HG02981 (cell line): ENCODE measurements around the gene FGD2.
A peak's percentile ranks its signal among the peaks of the same experiment; 100 is the strongest.
"Not testable (repeated sequence)": the region's sequence is repeated elsewhere in the genome, so short reads cannot be mapped to it uniquely, and the experiment has no call there.

Experiments
- ATAC-seq: cut with Tn5 transposase; IDR thresholded peaks from one replicate; pipeline ENCODE4 v1.9.1; 2021; ENCODE audit warnings: mild to moderate bottlenecking, moderate library complexity; ENCODE audit not compliant: unreplicated experiment

FGD2 gene

DNA sequence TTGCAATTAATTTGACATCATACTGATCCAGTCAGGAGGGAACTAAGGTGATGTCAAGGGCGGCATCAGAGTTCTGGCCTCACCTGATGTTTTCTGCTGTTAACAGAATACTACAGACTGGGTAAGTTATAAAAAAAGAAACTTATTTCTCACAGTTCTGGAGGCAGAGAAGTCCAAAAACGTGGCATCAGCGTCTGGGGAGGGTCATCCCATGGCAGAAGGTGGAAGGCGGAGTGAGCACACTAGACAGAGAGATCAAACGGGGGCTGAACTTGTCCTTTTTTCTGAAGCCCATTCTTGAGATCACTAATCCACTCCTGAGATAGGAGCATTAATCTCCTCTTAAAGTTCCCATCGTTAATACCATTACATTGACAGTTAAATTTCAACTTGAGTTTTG is 16.2 kb upstream of the FGD2 start:
- ATAC-seq: no peak

DNA sequence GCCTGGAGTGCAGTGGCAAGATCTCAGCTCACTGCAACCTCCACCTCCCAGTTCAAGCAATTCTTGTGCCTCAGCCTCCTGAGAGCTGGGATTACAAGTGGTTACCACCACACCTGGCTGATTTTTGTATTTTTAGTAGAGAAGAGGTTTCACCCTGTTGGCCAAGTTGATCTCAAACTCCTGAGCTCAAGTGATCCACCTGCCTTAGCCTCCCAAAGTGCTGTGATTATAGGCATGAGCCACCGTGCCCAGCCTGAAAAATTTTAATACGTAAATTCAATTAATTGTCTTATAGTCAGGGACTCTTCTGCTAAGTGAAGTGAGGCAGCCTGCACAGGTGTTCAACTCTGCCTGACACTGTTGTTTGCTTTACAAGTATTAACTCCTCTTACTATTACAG is 15.1 kb upstream of the FGD2 start:
- ATAC-seq: not testable (repeated sequence)

DNA sequence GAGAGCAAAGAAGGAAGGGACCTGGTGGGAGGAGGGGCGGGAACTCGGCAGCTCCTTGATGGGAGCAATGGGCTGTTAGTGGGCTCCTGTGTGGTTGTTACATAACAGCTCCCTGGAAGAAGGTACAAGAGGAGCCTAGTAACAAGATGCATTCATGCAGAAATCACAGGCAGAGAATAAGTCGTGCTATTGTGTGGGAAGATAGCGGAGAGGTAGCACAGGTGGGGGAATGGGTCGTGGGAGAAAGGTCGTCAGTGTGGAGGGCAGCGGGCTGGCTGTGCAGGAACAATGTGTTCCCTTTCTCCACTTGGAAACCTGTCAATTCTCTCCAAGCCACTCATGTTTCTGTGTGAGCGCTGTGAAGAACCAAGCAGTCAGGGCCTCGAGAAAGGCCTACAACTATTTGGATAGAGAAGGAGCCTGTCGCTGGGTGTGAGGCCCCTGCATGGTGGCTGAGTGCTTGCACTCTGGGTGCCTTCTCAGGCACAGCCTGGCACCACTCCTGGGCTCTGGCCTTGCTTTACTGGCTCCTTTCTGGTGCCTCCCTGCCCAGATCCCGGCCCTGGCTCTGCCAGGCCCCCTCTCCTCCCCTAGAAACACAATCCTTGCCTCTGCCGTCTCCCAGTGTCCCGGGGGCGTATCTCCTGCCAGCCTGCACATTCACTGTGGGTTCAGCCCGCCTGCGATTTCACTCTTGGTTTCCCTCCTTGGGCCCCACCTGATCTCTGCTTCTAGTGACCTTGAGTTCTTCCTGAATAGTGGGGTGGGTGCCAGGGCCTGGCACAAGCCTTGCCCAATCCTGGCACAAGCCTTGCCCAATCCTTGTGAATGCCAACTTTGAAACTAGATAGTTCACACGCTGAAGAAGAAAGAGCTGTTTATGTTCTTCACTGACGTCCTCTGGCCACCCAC is 7.4 kb upstream of the FGD2 start:
- ATAC-seq: no peak

DNA sequence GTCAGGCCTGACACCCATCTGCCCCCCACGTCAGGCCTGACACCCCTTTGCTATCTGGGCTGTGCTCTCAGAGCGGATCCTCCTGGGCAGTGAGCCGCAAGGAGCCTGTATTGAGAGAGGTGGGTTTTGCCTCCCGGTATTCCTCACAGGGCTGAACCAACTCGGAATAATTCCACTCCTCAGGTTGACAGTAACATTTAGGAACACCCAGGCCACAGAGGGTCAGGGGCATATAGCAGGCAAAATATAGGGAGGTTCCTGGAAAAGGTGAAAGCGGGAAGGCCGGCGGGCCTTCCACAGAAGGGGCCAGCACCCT is 6.8 kb upstream of the FGD2 start:
- no peak for ATAC-seq

DNA sequence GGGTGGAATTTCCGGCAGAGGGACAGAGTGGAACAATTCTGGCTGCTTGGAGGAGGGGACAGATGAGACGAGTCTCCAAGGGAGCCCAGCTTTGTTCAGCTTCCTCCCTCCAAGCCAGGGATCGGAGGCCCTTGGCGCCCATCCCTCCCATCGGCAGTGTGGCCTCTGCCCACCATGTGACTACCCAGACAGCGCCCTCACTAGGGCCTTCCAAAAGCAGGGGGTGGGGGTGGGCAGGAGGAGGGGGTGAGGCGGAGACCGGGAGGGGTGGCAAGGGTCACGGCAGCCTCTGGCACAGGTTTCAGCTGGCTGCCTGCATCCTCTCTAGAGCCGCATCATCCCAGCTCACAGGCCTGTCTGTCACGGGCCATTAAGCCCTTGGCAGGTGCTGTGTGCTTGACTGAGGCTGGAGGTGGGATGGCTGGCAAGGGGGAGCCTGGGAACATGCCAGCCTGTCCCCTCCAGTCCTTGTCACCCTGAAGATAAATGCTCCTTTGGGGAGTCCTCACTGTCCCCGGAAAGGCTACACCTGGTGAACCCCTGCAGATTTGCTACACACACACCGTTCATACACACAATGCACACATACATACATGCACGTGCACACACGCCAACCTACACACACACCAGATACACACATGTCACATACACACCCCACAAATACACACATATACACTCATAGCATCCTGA is 6.2 kb upstream of the FGD2 start:
- ATAC-seq: no peak

DNA sequence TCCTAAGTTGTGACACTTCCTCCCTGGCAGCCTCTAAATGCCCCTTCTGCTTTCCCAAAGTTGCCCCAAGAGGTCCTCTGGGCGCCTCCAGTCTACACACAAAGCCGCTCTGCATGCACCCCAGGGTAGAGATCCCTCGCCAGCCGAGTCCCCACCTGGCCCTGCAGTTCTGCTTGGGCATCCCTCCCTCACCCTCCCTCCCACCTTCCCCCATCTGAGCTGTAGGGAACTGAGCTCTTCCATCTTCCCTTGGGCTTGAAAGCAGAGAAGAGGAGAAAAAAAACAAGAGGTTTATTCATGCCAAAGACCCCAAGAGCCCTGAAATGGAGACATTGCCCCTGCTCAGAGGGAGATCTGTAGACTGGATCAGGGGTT is 5.7 kb upstream of the FGD2 start:
- ATAC-seq: no peak

DNA sequence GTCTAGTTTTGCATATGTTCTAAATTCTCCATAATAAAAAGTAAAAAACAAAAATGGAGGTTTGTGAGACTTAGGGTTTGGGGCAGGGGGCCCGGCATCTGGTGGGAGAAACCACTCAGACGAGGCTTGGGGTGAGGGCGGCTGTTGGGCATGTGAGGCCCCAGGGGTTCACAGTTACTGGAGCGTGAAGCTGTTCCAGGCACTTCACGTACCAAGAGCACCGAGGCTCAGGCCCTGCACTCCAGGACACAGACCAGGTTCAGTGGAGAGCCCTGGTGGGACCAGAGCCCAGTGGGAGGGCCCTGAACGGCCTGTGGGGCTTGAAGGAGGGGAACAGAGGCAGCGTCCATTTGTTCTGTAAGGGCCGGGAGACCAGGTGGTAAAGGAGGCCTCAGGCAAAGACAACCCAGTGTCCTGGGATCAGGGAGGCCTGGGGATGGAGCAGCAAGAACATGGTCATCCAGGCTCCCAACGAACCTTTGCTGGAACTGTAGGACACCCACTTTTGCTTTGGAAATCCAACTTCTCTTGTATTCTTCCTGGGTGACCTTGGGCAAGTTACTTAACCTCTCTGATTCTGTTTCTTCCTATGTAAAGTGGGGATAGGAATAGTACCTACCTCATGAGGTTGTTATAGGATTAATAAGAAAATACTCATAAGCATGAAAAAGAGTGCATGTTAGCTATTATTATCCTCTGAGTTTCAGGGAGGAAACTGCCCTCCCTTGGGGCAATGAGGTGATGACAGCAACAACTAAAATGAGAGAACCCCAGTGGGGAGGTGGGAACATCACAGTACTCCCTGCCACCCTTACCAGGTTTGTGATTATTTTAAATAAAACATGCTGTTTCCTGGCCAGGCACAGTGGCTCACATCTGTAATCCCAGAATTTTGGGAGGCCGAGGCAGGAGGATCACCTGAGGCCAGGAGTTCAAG is 1.1 kb upstream of the FGD2 start:
- no peak for ATAC-seq

DNA sequence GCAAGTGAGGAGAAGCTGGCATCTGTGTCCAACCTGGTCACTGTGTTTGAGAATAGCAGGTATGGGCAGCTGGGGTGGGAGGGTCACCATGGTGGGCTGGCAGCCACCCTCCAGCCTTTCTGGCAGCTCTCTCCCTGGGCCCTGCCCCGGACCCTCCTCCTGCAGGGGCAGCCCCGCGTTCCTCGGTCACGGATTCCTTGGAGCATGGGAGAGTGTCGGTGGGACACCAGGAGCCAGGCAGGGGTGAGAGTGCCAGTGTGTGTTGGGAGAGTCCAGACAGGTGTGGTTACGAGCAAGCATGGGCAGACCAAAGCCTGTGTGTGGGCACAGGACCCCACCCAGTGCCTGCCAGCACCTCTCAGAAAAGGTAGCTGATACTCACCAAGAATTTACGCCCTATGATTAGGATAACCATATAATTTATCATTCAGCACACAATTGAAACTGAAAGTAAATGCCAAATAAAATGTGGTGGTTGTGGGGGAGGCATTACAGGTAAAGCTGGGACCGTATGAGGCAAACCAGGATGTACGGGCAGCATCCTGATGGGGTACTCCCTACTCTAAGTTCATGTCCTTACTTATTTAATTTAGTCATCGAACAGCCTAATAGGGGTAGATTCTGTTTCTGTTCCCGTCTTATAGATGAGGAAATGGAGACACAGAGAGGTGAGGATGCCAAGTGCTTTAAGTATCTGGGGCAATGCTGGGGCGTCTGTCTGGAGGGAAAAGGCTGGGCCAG is 542 bp downstream of the FGD2 start:
- ATAC-seq: no peak

DNA sequence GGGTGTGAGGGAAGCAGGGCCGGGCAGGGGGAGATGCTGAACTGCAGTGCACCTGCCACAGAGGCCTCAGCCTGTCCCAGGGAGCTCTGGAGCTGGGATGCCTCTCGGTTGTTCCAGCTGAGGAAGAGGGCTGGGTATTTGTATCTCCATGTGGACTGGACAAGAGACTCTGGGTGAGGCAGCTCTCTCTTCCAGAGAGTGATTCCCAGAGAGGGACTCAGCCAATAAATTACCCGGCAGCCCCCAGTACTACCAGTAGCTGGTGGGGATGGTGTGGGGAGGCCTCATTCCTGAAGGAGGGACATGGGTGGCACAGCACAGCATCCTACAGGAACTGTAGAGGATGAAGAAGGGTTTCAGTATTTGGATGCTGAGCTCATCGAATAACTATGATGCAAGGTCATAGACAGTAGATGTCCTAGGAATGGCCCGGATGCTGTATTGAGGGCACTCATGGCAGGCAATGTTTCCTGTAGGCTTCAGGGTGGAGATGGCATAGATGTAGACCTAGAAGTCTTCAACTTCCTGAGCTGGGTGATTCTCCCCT is 1.4 kb downstream of the FGD2 start:
- no peak for ATAC-seq

DNA sequence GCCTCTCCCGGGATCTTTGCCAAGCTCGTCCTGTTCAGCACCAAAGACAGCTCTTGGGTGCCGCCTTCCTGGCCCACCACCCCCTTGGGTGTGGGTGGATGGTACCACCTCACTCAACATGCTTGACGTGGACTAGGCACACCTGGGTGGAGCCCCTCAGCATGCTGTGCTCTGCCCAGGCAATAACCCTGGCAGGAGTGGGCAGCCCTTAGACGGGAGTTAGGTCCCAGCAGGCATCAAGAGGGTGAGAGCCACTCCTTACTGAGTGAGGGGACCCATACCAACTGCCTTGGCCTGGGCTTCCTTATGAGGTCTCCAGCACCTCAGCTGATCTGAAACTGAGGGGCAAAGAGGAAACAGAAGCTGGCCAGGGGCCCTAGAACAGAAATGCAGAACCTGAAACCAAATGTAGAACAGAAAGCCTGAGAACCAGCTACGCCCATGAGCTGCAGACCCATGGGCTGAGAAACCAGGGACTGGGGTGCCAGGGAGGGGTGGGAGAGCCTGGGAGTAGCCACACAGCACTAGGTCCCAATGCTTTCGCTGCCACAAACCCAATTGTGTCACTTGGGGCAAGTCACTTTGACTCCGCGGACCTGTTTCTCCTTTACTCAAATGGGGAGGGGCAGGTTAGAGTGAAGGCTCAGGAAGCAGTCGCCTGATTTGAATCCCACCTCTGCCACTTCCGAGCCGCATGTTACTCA is 2.0 kb downstream of the FGD2 start:
- ATAC-seq: peak; percentile 31

DNA sequence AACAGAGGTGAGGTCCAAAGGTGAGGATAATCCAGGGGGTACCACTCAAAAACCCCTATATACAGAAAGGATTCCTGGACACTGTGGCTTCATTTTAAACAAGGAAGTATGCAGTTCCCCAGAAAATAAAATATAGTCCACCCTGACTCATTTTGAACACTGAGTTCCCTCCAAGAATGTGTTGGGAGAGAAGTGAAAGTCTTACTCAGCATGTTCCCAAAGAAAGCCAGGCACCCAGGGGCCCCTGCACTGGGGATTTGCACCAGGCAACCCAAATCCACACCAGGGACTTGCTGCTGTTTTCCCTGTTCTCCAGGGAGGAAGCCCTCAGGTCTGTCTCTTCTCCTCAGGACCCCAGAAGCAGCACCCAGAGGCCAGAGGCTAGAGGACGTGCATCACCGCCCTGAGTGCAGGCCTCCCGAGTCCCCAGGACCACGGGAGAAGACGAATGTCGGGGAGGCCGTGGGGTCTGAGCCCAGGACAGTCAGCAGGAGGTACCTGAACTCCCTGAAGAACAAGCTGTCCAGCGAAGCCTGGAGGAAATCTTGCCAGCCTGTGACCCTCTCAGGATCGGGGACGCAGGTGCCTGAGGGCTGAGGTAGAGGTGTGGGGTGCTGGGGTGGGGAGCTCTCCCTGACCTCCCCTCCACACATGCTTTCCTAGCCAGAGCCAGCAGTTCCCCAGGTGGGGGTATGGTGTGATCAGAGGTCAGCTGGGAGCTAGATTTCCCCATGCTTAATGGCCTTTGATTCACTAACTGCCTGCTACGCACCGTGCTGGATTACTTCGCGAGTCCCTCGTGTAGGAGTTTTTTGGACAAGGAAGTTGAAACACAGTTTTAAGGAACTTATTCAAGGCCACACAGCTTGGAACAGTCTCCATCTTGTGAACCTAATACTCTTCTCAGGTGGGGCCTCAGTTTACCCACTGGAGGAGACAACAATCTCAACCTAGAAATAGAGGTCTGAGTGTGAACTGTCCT is 3.3 kb downstream of the FGD2 start:
- no peak for ATAC-seq

DNA sequence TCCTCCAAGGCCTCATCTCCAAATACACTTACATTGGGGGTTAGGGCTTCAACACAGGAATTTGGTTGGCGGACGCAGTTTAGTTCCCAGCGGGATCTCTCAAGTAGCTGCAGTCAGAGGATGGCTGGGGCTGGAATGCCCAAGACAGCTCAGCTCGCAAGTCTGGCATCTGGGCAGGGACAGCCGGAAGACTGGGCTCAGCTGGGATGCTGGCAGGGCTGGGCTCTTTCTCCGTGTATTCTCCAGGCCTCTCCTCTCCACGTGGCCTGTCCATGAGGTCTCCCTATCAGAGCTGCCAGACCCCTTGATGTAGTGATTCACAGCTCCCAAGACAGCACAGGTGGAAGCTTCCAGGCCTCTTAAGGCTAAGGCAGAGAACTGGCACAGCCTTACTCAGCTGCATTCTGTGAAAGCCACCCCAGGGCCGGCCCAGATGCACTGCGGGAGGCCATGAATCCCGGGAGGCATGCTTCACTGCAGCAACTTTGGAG is 5.0 kb downstream of the FGD2 start:
- ATAC-seq: no peak

DNA sequence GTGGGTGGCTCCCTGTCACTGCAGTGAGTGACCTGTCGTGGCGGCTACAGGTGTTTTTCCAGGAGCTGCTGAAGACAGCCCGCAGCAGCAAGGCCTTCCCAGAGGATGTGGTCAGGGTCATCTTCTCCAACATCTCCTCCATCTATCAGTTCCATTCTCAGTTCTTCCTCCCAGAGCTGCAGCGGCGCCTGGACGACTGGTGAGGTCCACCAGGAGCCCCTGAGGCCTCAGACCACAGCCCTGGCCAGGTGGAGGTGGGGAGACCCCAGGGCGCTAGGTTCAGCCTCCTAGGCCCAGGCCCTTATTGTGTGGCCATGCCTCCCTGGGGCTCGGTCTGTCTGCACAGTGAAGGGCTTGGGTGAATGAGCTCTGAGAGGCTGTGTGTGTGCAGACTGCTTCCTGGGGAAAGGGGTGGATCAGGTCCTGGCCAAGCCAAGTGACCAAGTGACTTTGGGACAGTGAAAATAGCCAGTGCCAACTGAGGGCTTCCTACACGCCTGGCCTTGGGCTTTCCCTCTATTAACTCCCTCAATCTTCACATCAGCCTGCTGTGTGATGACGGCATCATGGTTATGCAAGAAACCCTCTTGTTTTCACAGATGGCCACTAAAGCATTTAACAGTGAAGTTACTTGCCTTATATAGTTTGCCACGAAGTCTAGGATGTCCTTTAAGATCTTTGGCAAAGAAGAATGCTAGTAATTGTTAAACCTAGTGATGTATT is 6.4 kb downstream of the FGD2 start:
- ATAC-seq: no peak

DNA sequence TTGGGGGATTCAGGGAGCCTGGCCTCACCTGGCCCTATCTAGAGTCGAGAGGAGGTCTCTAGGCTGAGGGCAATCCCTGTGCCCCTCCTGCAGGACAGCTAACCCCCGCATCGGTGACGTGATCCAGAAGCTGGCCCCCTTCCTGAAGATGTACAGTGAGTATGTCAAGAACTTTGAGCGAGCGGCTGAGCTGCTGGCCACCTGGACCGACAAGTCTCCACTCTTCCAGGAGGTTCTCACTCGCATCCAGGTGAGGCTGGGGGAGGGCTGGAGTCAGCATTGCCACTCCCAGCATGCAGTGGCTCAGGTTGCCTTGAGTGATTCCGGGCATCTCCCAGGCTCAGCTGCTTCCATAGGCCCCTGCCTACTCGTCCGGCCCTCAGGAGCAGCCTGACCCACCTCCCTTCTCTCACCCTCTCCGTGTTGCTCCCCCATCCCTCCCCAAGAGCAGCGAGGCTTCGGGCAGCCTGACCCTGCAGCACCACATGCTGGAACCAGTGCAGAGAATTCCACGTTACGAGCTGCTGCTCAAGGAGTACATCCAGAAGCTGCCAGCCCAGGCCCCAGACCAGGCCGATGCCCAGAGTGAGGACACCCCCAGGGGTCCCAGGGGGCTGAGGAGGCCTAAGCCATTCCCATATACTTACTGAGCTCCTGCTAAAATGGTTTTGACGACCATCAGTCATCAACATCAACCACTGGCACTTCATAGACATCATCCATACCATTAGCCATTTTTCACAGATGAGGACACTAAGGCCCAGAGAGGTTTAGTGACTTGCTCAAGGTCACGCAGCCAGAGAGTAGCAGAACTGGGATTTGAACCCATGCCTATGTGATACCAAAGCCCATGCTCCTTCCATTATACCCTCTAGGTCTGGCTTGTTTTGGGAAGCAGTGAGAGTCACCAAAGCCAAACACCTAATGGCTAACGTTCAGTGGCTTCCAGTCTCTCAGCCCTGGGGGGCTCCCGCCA is 8.3 kb downstream of the FGD2 start:
- no peak for ATAC-seq

DNA sequence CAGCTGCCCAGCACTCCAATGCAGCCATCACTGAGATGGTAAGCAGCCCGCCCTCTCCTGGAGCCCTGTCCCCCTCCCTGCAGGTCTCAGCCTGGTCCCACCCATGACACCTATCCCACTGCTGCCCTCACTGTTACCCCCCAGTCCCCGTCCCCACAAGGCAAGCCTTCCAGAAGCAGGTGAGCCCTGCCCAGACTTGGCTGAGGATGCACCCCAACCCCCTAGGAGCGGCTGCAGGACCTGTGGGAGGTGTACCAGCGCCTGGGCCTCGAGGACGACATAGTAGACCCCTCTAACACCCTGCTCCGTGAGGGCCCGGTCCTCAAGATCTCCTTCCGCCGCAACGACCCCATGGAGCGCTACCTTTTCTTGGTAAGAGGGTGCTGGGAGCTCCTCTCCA is 9.2 kb downstream of the FGD2 start:
- no peak for ATAC-seq

DNA sequence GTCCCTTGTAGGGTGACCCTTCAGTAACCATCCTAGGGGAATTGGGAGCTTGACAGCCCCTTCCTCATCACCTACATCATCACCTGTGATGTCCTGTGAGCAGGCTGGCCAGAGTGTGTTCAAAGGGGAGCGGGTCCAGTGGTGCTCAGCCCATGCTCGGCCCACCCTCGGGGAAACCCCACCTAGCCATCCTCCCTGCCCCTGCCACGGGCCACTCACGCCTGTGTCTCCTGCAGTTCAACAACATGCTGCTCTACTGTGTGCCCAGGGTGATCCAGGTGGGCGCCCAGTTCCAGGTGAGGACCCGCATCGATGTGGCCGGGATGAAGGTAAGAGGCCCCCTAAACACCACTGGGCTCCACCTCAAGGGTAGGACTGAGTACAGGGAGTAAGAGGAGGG is 10.1 kb downstream of the FGD2 start:
- no peak for ATAC-seq

DNA sequence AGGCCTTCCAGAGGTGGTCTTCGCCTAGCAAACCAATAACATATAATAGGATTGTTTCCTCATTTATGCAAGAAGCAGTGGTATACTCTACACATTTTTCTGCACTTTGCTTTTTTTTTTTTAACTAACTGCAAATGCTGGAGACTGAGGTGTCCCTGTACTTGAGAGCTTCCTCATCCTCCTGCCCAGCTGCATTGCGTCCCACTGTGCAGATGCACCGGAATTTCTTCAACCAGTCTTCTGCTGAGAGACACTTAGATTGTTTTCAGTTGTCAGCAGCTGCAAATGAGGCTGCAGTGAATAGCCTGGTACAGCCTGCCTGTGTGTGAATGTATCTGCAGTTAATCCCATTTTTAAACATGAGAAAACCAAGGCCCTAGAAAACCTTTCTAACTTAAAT is 11.5 kb downstream of the FGD2 start:
- ATAC-seq: no peak
